HG03378 (cell line): ENCODE data around the gene LMAN1.
A peak's percentile ranks its signal among the peaks of the same experiment; 100 is the strongest.

Experiments
- ATAC-seq: cut with Tn5 transposase; IDR thresholded peaks from one replicate; pipeline ENCODE4 v1.9.1; 2021; ENCODE audit warnings: mild to moderate bottlenecking, moderate library complexity; ENCODE audit not compliant: unreplicated experiment

LMAN1 gene, protein sequence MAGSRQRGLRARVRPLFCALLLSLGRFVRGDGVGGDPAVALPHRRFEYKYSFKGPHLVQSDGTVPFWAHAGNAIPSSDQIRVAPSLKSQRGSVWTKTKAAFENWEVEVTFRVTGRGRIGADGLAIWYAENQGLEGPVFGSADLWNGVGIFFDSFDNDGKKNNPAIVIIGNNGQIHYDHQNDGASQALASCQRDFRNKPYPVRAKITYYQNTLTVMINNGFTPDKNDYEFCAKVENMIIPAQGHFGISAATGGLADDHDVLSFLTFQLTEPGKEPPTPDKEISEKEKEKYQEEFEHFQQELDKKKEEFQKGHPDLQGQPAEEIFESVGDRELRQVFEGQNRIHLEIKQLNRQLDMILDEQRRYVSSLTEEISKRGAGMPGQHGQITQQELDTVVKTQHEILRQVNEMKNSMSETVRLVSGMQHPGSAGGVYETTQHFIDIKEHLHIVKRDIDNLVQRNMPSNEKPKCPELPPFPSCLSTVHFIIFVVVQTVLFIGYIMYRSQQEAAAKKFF

DNA sequence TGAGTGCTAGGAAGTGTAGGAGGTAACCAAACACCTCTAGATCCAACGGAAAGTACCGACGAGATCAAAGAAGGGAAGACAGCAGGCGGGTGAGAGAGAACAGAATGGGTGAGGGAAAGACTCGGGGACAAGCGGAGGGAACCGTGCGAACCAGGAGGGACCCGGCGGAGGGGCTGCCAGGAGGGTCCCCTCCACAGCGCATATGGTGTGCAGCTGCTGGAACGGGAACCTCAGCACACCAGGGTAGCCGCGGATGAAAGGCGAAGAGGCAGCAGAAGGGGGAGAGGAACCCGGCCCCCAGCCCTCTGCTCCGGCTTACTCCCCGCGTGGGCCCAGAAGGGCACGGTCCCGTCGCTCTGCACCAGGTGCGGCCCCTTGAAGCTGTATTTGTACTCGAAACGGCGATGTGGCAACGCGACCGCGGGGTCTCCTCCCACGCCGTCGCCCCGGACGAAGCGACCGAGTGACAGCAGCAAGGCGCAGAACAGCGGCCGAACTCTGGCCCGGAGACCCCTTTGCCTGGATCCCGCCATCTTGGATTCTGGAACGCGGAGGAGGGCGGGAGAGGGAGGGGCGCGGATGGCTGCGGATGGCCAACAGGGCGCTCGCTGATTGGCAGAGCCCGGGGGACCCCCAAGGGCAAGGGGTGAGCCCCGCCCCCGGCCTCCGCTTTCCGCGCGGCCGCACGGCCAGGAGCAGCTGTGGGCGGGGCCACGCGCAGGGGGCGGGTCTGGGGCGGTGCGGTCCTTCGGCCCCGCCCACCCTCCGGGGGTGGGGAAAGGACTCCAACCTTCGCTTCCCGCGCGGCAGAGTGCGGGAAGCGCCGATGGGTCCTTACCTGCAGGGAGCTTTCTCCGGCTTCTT, at the start of gene LMAN1:
TSS of gene LMAN1 (minus strand) at position 554 of the 864 bp plus-strand sequence. CDS start at position 533, 21 bp downstream.
- ATAC-seq, result peak; percentile 75

DNA sequence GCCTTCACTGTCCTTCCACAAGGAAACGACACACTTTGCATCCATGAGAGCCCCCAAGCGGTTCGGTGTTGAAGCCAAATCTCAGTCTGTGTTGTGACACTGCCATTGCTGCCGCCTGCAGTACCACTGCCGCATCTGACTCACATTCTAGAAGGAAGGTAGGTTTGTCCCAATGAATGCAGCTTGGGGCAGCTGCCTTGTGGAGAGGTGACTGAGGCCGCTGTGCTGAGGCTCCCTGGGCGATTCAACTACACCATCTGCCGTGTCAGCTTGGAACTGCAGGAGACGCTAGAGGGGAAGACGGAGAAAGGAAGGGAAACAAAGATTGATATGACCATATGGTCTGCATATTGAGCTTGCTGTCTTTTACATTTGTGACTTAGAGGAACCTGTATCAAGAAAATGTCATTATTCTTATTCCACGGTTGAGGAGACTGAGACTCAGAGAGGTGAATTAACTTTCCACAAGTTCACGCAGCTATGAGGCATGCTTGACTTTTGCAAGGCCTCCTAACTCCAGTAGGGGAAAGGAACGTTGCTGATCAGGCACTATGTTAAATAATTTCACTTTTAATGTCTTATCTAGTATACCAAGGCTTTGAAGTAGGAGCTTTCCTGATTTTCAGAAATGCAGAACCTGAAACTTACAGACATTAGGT, 43.5 kb upstream of the LMAN1 start:
- ATAC-seq, result peak; percentile 98

- ATAC-seq, result no peak
These were observed 41.3 kb upstream of the LMAN1 start for GRCh38 chr18:59400407-59400806.

GRCh38 chr18:59395226-59396175, 36.4 kb upstream of the LMAN1 start:
- no peak for ATAC-seq

DNA sequence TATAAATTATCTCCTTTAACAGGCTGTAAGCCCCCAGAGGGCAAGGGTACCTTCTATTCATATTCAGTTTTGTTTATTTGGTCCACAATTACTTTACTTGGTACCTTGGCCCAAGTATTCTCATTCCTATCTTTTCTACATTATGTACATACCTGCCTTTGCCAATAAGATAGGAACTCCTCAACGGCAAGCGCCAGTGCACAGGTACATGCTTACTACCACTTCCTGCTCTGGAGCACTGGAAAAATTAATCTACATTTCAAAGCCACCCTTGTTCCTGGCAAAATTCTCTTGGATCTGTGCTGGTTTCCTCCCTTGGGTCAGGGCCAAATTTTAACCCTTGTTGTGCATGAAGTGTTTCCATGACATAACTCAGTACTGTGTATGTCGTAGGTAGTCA, 34.3 kb upstream of the LMAN1 start:
- ATAC-seq, result no peak

DNA sequence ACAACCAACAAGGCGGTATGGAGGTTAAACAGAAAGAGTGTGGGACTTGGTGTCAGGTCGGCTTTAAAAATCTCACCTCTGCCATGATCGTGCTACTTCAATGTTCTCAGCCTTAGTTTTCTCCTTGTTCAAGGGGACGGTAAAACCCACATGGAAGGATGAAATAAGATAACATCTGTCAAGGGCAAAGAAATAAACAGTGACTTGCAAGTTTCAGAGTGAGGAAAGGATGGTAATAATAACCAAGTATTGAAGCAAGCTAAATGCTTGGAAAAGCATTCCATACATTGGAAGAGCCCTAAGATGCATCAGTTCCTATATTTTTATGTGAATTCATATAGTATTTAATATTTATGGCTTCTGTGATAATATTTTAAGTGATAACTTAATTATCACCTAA, 29.8 kb upstream of the LMAN1 start:
- ATAC-seq, result no peak

DNA sequence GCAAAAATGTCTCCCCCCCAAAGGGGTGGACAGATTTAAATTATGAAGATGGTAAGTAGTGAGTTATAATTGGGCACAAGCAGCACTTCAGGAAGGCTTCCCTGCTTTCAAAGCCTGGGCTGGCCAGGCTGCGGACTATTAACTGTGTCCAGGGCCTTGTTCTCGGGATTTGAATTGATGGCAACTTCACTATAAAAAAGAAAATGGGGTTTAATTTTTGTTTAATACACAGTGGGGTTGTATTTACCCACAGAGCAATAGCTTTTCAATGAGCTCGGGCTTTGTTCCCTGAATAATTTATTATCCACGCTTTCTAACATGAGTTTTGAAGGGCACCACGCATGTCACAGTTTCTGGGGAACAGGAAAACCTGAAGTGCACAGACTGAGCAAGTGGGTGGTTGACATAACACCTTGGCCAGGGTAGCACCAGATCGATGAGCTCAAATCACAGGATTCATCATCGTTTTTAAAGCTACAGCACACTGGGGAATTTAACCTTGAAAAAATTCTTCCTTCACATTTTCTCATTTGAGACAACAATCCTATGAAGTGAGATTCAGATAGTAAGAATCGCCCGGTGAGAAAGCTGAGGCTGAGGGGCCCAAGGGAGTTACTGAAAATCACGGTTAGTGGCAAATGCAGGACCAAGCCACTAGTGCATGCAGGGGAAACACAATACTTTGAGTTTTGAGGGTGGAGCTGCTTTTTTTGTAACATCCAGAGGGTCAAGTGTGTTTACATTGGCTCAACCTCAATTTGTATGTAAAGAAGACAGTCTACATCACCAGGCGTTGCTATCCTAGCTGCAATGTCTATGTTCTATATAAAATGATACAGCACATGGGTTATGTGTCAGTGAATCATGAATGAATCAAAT, 28.9 kb upstream of the LMAN1 start:
- no peak for ATAC-seq

DNA sequence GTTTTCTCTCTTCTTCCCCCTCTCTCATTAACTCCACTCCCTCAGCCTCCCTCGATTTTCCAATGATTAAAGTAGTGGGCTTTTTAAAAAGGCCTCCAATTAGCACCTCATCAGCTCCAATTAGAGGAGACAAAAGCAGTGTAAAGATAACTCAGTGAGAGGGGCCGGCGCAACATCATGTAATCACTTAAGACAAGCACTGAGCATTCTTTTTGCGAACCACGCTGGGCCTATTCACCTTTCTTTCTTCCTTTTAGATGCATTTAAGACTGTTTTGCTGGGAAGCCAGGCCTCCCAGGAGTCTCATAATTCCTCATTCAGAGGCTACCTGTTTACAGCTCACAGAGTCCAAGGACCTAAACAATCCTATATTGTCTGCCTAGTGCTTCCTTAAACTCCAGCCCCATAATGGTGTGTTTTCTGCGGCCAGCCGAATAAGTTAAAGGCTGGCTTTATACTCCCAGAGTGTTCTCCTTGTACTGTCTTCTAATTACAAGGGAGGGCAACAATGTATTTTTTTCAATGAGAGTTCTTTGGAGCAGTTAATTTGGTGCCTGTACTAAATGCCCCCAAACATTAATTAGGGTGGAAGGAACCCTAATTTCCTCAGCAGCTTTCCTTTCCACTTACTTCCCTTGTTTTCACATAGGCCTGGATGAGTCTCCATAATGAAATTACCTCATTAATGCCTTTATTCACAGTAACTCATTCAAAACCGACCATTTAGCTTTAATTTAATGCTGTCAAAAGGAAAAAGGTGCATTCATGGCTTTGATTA, 28.0 kb upstream of the LMAN1 start:
- ATAC-seq, result no peak

DNA sequence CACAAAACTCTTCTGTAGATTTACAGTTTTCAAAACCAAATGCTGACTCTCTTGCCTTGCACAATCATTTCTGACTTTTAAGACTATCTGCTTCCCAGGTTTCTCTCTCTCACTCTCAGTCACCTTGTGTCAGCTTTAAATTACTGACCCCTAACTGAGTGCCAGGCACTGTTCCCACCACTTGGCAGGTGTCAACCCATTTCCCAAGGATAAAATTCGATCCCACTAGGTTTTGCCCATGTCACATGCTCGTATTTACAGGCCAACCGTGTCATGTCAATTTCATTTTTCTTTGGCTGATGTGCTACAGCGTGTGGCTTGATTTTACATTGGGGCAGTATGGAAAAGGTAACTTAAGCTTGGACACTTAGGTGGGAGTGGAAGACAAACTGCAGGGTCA, 26.1 kb upstream of the LMAN1 start:
- no peak for ATAC-seq

DNA sequence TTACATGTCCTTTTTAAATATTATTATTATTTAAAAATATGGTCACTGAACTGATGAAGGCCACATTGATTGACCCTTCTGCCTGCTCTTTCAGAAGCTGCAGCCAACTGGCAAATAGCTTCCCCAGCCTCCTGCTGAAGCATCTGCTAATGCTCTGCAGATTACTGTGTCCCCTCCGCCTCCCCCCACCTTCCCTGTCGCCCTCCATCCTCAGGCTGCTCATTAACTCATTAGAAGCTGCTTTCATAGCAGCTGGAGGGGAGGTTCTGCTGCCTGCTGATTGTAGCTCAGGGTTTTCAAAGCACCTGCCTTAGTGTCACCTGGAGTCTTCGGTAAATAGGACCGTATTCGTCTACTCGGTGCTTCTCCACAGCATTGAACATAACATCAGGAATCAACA, 24.8 kb upstream of the LMAN1 start:
- ATAC-seq, result no peak

DNA sequence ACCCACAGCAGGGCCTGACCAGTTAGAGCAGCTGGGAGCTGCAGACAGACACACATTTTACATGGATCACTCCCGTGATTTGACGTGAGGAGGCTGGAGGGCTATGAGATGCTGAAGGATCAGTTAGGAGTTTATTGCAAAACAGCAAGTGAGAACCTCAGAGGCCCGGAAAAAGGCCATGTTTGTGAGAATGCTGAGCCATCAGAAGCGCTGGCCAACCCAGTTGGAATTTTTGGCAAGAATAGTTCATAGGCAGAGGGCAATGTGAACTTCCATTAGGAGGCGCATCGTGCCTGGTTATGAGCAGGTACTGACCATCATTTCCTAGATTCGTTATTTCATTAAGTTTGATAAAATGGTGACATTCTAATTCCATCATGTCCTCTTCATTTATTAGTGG, 23.3 kb upstream of the LMAN1 start:
- no peak for ATAC-seq

- ATAC-seq, result no peak
These were observed 22.9 kb upstream of the LMAN1 start for GRCh38 chr18:59381949-59382348.

- no peak for ATAC-seq
These were observed 21.6 kb upstream of the LMAN1 start for GRCh38 chr18:59380706-59381105.

- ATAC-seq, result no peak
These were observed 20.9 kb upstream of the LMAN1 start for GRCh38 chr18:59379772-59380522.

GRCh38 chr18:59377613-59378337, 18.7 kb upstream of the LMAN1 start:
- ATAC-seq, result no peak

- ATAC-seq, result no peak
These were observed 17.4 kb upstream of the LMAN1 start for GRCh38 chr18:59376351-59376935.

DNA sequence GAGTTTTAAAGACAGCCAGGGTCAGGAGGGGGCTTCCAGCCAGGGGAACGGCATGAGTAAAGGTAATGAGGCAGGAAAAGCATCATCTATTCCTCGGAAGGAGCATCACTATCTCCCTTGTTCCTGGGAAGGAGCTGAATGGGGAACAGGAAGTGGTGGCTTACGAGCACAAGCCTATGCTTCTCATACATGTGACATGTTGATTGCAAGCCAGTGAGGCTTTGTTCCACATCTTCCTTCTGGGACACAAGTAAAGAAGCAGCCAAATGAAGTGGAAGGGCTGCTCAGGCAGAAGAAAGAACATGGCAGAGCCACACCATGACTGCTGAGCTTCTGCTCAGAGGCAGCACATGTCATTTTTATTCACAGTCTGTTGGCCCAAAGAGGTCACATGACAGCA, 15.1 kb upstream of the LMAN1 start:
- no peak for ATAC-seq
